Right renal pelvis (tissue), 4 donors: ENCODE results near the gene CYBRD1. TPM values are rescaled to one million over a fixed set of nuclear protein-coding genes. Genes with fewer than 3 reads are reported as not detected.
"Not testable (repeated sequence)": the region's sequence is repeated elsewhere in the genome, so short reads cannot be mapped to it uniquely, and the experiment has no call there.

Experiments
- DNase-seq, 4 donors: peaks; one replicate each; pipeline ENCODE4 v3.0.0-alpha.2; 2013; ENCODE audit warnings: low read depth in 4 of 4, low spot score in 3 of 4, missing footprints in 1 of 4
- polyA plus RNA-seq, 4 donors: library from polyadenylated mRNA; unstranded; fragments of 120-200 nt; gene quantifications; one replicate each; pipeline ENCODE4 v1.2.1, GENCODE V29; 2013; ENCODE audit not compliant: insufficient read length in 4 of 4

Gene CYBRD1
- polyA plus RNA-seq, 4 donors = 44.5 to 54.7 (median 50.2) TPM

DNA sequence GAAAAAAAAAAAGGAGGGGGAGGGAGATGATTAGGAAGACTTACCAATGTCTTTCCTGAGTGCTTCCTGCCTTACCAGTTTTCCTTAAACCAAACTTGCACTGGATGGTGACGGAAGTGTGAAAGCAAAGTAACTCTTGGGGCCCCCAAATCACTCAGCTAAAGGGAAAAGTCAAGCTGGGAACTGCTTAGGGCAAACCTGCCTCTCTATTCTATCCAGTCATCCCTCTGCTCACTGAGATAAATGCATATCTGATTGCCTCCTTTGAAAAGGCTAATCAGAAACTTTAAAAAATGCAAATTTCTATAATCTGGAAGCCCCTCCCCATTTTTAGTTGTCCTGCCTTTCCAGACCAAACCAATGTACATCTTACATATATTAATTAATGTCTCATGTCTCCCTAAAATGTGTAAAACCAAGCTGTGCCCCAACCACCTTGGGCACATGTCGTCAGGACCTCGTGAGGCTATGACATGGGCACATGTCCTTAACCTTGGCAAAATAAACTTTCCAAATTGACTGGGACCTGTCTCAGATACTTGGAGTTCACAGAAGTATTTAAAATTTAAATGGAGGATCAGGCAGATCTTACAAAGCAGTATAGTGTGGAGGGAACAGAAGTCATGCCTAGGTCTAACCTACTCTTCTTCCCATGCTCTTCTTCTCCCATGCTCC is 7.2 kb upstream of the CYBRD1 start:
- no peak for DNase-seq

DNA sequence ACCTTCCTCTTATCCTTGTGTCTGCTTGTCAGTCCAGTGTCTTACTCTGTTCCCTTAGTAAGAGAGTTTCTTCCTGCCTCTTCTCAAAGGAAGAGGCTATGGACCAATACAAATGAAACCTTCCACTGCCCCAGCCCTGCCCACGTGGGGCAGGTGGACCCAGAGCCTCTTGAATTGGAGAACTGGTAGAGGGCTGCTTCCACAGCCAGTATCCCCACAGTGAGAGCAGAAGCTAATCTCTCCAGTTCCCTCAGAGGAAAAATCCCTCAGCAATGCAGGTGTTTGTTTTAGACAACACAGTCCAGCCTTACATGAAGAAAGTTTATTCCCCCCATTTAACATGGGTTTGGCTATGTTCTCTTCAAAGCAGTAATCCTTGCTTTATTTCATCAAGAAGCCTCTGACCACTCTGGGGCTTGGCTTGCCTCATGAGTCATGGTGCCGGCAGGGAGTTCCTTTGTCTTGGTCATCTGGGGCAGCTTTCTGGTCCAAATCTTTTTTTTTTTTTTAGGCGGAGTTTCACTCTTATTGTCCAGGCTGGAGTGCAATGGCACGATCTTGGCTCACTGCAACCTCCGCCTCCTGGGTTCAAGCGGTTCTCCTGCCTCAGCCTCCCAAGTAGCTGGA is 6.5 kb upstream of the CYBRD1 start:
- DNase-seq = no peak

GRCh38 chr2:171516793-171517192 is 5.5 kb upstream of the CYBRD1 start:
- DNase-seq = no peak

- DNase-seq = no peak
Measured at GRCh38 chr2:171520471-171520870, 1.8 kb upstream of the CYBRD1 start.

DNA sequence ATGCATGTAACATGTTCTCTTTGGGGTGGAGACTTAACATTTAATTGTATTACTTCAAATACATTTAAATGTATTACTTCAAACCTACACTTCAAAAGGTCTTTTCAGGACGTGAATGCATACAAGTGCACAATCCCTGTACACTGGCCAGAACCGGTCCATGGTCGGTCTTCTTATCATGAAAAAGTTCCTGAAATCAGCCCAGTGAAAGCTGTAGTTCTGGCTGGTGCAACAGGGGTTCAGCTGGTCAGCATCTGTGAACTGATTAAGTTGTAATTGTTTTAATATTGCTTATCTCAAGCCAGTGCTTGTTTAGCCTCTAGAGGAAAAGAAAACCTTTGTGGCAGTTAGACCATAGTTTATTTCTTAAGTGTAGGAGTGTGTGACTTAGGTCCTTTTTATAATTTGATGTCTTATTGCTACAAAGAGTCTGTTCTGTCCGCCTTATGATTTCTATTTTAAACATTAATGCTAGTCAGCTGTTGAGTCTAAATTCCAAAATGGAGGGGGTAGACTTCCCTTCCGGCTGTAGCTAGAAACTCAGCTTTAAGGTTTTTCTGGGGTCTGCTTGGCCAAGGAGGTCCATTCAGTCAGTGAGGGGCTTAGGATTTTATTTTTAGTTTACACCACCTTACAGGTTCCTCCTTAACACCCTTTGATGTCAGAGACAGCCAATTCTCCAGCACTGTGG is 768 bp upstream of the CYBRD1 start:
- DNase-seq = peak in 3 of 4 donors; percentile 12 to 20 (median 13)

- DNase-seq = peak in 1 of 4 donors; percentile 7
Measured at GRCh38 chr2:171522788-171523087, 464 bp downstream of the CYBRD1 start.

- DNase-seq = peak in 3 of 4 donors; percentile 46 to 60 (median 57)
Measured at GRCh38 chr2:171523088-171524017, 1.1 kb downstream of the CYBRD1 start.

DNA sequence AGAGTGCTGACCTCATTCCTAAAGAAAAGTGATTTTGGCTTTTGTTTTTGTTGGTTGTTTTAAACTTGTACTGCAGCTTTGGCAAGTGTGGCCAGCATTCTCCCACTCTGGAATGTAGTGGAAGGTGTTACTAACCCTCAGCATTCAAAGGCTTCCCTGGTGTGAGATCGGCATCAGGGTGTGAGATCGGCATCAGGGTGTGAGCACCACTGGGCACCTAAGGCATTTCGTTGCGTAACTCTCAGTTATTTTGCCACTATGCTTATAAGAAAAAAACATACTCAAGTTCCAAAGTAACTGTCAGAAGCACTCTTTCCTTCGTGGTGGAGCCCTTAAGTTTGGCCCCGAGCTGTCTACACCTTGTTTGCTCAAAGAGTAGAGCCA is 1.7 kb downstream of the CYBRD1 start:
- DNase-seq = peak in 2 of 4 donors; percentile 3 to 5

- DNase-seq = no peak
Measured at GRCh38 chr2:171529914-171530313, 7.6 kb downstream of the CYBRD1 start.

DNA sequence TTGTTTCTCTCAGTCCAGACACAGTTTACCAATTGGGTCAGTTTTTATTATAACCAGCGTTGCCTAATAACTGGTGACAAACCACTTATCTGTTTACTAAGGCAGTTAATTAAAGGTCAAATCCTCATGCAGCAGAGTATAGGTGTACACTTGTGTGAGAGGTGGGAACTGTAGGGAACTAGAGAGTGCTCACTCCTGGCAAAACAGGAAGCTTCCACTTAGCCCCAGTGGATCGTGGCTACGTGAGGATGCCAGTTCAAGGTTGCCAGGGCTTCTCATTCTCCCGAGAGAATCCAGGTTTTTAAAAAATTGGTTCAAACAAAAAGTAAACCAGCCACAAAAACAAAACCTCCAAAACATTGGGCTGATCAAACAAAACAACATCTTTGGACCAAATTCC is 8.1 kb downstream of the CYBRD1 start:
- no peak for DNase-seq

GRCh38 chr2:171530859-171531258 is 8.6 kb downstream of the CYBRD1 start:
- not testable (repeated sequence) for DNase-seq

GRCh38 chr2:171531291-171531690 is 9.0 kb downstream of the CYBRD1 start:
- DNase-seq = no peak

DNA sequence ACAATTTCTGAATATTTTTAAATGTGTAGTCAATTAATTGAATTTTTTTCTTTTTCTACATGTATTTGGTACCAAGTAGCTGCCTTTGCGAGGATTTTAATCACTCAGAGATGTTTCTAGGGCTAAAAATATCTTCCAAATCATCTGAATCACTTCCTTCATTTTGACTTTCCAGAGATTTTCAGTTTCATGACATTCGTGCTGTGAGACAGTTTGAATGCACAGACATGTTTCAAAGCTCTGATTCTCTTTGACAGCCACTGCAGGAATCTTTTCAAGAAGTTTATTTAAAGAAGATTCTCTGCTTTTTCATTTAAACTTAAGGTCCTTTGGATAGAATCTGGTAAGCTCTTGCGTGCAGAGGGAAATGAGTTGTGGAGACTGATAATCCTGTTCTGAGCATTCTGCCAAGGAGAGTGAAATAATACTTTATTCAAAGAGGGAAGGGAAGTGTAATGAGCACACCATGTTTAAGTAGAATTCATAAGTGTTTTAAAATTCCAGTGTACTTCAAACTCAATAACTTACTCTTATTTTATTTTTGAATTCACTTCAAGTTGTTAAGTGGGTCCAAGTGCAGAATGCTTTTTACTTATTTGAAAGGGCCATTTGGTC is 9.7 kb downstream of the CYBRD1 start:
- no peak for DNase-seq

DNA sequence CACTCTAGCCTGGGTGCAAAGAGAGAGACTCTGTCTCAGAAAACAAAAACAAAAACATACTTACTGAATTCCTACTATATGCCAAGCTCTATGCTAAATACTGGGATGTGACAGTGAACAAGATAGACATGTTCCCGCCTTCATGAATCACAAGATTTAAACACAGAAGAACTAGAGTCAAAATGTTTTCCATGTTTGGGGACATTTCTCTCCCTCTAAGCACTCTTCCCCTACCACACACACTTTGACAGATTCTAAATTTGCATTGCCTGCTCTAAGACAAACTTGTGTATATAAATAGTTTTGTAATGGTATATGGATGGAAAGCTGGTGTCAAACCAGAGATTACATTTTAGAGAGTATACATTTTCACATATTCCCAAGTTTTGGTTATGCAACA is 11.1 kb downstream of the CYBRD1 start:
- no peak for DNase-seq

- not testable (repeated sequence) for DNase-seq
Measured at GRCh38 chr2:171535528-171535927, 13.3 kb downstream of the CYBRD1 start.

- no peak for DNase-seq
Measured at GRCh38 chr2:171540437-171540836, 18.2 kb downstream of the CYBRD1 start.

- no peak for DNase-seq
Measured at GRCh38 chr2:171541202-171541887, 19.1 kb downstream of the CYBRD1 start.

- no peak for DNase-seq
Measured at GRCh38 chr2:171545086-171545485, 22.8 kb downstream of the CYBRD1 start.

DNA sequence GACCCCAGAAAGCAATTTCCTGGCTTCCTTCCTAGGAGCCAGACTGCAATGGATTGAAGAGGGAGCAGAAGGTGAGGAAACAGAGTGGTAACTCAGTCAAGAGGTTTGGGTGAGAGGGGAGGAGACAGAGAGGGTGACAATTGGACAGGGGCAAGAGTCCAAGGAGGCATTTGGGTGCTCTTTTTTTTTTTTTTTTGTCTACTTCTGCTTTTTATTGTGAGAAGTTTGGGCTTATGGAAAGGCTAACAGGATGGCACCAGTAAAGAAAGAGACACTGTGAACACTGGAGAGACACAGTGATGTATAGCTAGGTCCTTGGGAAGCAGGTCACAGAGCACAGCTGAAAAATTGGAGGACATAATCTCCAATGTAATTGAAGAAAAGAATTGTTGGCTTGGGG is 25.0 kb downstream of the CYBRD1 start:
- no peak for DNase-seq

GRCh38 chr2:171547720-171548119 is 25.4 kb downstream of the CYBRD1 start:
- no peak for DNase-seq
